Stimulated activated naive CD8-positive, alpha-beta T cell treated with anti-CD3 and anti-CD28 coated beads, Interleukin-15, Interleukin-2, amounts not matched to agents 100 ng/mL and 50 ng/mL, for 24 hours (primary cell): Measurements from ENCODE around the gene TBC1D7.
"Not testable (repeated sequence)": the region's sequence is repeated elsewhere in the genome, so short reads cannot be mapped to it uniquely, and the experiment has no call there.

ENCODE experiments used
- H3K27ac Mint-ChIP-seq: one replicate; pipeline ENCODE4 v1.8.0; 2021; ENCODE audit warnings: mild to moderate bottlenecking, mixed read lengths
- H3K27me3 Mint-ChIP-seq: one replicate; pipeline ENCODE4 v1.8.0; 2021; ENCODE audit warnings: mixed read lengths
- H3K36me3 Mint-ChIP-seq: one replicate; pipeline ENCODE4 v1.8.0; 2021; ENCODE audit warnings: low read depth, mixed read lengths
- H3K4me1 Mint-ChIP-seq: one replicate; pipeline ENCODE4 v1.8.0; 2021; ENCODE audit warnings: low read depth, mixed read lengths
- H3K4me3 Mint-ChIP-seq: one replicate; pipeline ENCODE4 v1.8.0; 2021; ENCODE audit warnings: mild to moderate bottlenecking, mixed read lengths
- H3K9me3 Mint-ChIP-seq: one replicate; pipeline ENCODE4 v1.8.0; 2021; ENCODE audit warnings: mixed read lengths

TBC1D7 gene

DNA sequence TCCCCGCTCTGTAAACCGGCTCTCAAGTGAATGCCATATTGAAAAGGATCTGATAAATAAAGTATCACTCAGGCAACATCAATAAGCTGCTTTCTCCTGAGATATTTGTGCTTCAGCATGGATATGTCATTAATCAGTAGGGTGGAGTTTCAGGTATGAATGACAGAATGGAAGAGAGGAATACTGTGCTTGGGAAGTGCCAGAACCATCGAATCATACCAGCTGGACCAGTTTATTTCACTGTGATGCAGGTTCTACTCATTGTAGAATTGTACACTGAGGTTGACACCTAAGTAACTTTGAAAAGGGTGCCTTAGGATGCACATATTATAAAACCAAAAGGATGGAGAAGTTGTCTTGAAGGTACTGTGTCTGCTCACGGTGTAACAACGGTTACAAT is 17.9 kb upstream of the TBC1D7 start:
- Mint-ChIP-seq H3K36me3 (peaks cover 6% of the 10 kb centered on the region), H3K27ac (no peak overlapping the region), H3K27me3 (no peaks in the 10 kb centered on the region), H3K9me3 (peaks cover 12% of the 10 kb centered on the region), H3K4me1 (no peaks in the 10 kb centered on the region), H3K4me3 (no peak overlapping the region)

DNA sequence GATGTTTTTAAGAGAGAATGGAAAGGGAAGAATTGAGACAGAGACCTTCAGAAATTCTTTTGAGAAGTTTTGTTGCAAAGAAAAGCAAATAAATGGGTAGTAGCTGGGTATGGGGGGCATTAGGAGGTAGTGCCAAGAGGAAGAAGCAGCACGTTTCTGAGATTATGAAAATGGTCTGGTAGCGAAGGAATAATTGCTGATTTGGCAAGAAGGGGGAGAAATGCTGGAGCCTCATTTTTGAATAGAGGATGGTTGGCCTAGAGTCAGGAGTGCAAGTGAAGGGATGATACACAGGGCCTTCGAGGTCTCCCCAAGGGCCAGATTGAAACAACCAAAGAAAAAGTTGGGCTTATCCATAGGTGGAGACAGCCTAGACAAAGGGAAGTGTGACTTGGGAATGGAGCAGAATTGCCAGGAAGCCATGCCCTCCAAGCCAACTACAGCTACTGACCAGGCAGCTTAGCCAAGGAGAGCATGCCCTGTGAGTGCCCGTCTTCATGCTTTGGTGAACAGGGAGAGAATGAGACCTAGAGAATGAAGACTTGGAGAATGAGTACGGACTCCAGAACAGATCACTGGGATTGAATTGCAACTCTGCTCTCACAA is 14.2 kb upstream of the TBC1D7 start:
- Mint-ChIP-seq H3K4me3 (no peak overlapping the region), H3K36me3 (peaks cover 6% of the 10 kb centered on the region), H3K9me3 (peaks cover 12% of the 10 kb centered on the region), H3K4me1 (peaks cover 19% of the 10 kb centered on the region), H3K27ac (no peak overlapping the region), H3K27me3 (no peaks in the 10 kb centered on the region)

DNA sequence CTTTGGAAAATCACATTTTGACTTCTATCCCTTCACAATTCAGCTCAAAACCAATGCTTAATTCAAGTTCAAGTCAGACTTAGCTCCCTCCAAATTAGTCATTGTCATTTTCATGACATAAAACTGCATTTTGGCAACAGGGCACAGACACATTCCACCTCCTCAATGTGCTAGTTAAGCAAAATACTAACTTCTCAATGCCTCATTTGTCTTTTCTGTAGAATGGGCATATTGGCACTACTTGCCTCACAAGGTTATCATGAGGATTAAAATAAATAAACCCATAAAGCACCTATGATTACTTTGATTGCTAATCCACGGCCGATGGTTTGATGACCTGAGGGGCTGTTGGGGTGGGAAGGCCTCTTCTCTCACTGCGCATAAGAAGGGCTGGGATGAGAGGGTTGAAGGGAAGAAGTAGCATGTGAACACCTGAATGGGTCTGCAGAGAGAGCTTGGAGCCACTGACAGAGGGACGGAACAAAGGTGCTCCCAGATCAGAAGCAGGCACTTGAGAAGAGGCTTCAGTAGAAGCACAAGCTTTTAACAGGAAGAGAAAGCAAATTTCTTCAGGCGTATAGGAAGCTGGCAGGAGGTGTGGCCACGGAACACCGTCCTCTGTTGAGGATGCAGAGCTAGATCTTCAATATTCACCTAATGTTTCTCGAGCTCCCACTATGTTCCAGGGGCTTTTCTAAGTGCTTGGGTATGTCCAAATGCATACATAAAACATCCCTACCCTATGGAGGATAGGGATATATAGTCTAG is 11.7 kb upstream of the TBC1D7 start:
- Mint-ChIP-seq H3K27me3 (no peaks in the 10 kb centered on the region), H3K4me3 (no peak overlapping the region), H3K36me3 (peaks cover 6% of the 10 kb centered on the region), H3K9me3 (peaks cover 12% of the 10 kb centered on the region), H3K4me1 (peaks cover 28% of the 10 kb centered on the region), H3K27ac (no peak overlapping the region)

DNA sequence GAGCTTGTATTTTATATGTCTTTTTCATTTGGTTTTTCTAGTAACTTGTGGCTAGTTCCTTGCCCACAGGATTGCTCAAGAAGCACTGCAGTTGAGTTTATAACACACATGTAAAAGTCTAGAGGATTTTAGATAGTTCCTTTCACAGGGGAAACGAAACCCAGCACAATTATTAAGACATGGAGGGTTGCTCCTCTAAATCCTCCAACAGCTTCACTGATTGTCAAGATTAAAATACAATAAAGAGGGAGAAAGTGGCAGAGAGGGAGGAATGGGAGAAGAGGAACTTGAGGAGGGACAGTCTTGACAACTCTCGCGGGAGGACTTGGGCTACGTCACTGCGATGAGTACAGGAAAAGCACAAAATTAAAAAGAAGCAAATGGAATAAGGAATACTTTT is 9.7 kb upstream of the TBC1D7 start:
- Mint-ChIP-seq H3K27ac (no peak overlapping the region), H3K4me3 (no peak overlapping the region), H3K9me3 (peaks cover 12% of the 10 kb centered on the region), H3K4me1 (peaks cover 31% of the 10 kb centered on the region), H3K36me3 (peaks cover 6% of the 10 kb centered on the region), H3K27me3 (no peaks in the 10 kb centered on the region)

DNA sequence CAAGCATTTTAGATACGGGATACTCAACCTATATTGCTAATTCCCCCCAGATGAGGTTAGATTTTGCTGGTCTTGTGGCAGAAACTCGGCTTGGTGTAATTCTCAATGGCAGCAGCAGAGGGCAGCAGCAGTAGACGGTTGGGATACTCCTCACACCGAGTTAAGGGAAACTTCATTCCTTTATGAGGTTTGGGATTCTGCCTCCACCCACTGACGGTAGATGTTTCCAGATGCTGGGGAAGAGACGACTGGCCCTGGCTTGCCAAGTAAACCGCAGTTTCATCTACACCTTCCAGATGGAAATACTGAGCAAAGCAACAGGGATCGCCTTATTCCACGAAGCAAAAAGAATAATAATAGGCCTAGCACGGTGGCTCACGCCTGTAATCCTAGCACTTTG is 8.2 kb upstream of the TBC1D7 start:
- no peak overlapping the region for H3K4me3 Mint-ChIP-seq
- H3K27me3 Mint-ChIP-seq = no peaks in the 10 kb centered on the region
- H3K4me1 Mint-ChIP-seq = peaks cover 31% of the 10 kb centered on the region
- H3K27ac Mint-ChIP-seq = peak overlapping the region; percentile 28
- H3K36me3 Mint-ChIP-seq = no peaks in the 10 kb centered on the region
- peaks cover under 1% of the 10 kb centered on the region for H3K9me3 Mint-ChIP-seq

DNA sequence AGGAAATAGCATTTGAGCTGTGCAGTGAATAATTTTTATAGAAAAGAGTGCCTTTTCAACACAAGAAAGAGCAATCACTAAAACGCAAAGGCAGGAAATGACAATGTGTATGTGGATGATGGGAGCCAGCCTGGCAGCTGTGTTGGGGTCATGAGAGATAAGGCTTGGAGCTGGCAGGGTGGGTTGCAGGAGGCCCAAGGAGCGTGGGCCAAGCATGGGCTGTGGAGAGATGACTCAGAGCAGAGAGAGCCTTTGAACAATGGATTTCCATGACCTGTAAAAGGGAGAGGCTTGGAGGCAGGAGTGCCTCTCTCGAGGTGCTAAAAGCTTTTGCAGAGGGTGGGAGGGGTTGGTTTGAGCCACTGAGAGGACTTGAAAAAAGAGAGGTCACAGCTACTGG is 6.6 kb upstream of the TBC1D7 start:
- Mint-ChIP-seq H3K27me3 (no peaks in the 10 kb centered on the region), H3K27ac (no peak overlapping the region)

DNA sequence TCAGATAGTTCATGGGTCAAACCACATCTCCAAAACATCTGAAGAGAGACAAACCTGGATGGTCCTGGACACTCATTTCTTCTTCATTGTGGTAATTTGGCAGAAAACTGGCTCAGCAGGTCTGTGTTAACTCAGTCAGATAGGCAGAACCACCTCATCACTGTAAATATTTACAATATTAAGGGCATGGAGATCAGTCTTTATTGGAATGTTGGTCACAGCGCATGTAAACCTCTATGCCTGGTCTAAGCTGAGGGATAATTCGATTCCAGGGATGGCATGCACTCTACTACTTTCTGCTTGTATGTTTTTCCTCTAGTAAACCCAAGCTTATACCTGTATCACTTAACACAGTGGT is 4.0 kb upstream of the TBC1D7 start:
- Mint-ChIP-seq H3K4me3 (no peak overlapping the region), H3K27me3 (no peaks in the 10 kb centered on the region), H3K36me3 (no peaks in the 10 kb centered on the region), H3K27ac (no peak overlapping the region), H3K4me1 (peaks cover 30% of the 10 kb centered on the region), H3K9me3 (no peaks in the 10 kb centered on the region)

More for the DNA sequence above, 6.6 kb upstream of the TBC1D7 start:
- Mint-ChIP-seq H3K9me3 (no peaks in the 10 kb centered on the region), H3K36me3 (no peaks in the 10 kb centered on the region), H3K4me1 (peaks cover 21% of the 10 kb centered on the region), H3K4me3 (no peak overlapping the region)

DNA sequence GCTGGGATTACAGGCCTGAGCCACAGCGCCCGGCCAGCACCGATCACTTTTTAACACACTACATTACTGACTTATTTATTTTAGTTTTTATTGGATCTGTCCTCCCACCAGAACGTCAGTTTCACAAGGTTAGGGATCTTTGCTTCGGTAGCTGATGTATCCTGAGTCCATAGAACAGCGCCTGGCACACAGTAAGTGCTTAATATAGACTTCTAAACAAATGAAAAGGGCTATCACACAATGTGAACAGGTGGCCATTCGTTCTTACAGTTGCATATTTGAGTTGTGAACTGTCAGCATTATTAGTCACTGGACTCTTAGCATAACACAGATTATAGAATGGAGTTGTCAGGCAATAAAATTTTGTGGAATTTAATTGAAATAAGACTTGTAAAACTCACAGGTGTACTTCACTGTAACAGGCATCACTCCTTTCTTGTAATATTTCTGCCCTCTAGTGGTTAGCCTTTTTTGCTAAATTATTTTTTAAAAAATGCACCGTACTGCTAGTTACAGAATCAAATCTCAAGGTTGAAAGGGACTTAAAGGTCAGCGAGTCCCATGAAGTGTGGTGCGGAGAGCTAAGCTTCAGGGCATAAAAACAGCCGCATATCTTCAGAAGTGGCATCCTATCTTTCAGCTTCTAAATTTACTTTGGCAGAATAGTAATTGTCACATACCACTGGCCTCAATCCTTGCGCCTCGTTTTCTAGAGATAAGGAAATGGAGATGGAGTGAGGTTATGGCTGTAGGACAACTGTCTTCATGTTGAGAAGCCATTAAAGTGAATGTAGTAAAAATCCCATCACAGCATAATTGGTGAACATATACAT is 3.4 kb upstream of the TBC1D7 start:
- Mint-ChIP-seq H3K27ac (no peak overlapping the region), H3K4me3 (no peak overlapping the region)

DNA sequence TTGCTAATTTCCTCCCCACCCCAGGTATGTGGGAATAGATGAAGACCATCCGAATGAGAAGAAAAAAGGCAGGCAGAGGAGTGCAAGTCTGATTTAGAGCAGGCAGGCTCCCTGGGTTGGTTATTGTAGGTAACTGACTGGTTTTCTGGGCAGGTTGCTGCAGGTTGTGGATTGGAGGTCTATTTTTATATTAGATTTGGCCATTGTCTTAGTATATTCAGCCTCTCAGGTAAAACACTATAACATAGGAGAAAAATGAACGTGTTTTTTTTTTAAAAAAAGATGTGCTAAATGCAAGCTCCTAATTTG is 492 bp upstream of the TBC1D7 start:
- peak overlapping the region; percentile 95 for H3K27ac Mint-ChIP-seq
- no peaks in the 10 kb centered on the region for H3K9me3 Mint-ChIP-seq
- no peaks in the 10 kb centered on the region for H3K27me3 Mint-ChIP-seq
- H3K4me3 Mint-ChIP-seq = peak overlapping the region; percentile 94
- H3K4me1 Mint-ChIP-seq = peaks cover 32% of the 10 kb centered on the region
- peaks cover 13% of the 10 kb centered on the region for H3K36me3 Mint-ChIP-seq

More for the DNA sequence above, 3.4 kb upstream of the TBC1D7 start:
- no peaks in the 10 kb centered on the region for H3K9me3 Mint-ChIP-seq
- no peaks in the 10 kb centered on the region for H3K27me3 Mint-ChIP-seq
- peaks cover 33% of the 10 kb centered on the region for H3K4me1 Mint-ChIP-seq
- no peaks in the 10 kb centered on the region for H3K36me3 Mint-ChIP-seq

DNA sequence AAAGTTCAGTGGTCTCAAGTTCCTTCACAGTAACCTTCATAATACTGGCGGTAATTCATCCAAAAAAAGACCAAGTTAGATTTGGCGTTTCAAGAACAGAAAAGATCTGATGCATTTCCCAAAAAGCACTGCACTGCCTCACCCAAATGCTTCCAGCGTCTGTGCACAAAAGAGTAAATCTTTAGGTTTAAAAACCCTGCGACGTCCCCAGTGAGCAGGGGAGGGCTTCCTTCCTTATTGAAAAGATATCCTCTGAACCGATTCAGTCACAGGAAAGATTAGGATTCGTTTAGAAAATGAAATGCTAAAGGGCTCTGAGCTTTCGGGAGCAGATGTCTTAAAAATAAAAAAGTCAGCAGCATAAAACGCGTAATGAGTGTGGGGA is 654 bp downstream of the TBC1D7 start:
- H3K36me3 Mint-ChIP-seq = peaks cover 22% of the 10 kb centered on the region
- H3K4me3 Mint-ChIP-seq = peak overlapping the region; percentile 94
- H3K4me1 Mint-ChIP-seq = peaks cover 32% of the 10 kb centered on the region
- peak overlapping the region; percentile 86 for H3K27ac Mint-ChIP-seq
- H3K9me3 Mint-ChIP-seq = no peaks in the 10 kb centered on the region
- no peaks in the 10 kb centered on the region for H3K27me3 Mint-ChIP-seq

DNA sequence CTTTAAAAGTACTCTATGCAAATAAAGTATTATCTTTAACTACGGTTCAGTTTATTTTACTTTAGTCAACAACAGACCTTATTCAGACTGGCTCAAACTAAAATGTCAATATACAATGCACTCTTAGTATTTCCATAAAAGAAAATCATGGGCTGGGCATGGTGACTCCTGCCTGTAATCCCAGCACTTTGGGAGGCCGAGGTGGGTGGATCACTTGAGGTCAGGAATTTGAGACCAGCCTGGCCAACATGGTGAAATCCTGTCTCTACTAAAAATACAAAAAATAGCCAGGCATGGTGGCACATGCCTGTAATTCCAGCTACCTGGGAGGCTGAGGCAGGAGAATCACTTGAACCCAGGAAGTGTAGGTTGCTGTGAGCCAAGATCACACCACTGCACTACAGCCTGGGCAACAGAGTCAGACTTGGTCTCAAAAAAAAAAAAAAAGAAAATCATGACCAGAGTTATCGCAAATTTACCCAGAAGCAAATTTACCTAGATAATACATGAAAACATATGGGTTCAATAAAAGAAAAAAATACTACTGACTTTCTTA is 2.2 kb downstream of the TBC1D7 start:
- H3K27me3 Mint-ChIP-seq, H3K9me3 Mint-ChIP-seq: not testable (repeated sequence)
- Mint-ChIP-seq H3K4me3 (peak overlapping the region; percentile 94), H3K4me1 (peaks cover 32% of the 10 kb centered on the region), H3K36me3 (peaks cover 34% of the 10 kb centered on the region), H3K27ac (peak overlapping the region; percentile 37)

DNA sequence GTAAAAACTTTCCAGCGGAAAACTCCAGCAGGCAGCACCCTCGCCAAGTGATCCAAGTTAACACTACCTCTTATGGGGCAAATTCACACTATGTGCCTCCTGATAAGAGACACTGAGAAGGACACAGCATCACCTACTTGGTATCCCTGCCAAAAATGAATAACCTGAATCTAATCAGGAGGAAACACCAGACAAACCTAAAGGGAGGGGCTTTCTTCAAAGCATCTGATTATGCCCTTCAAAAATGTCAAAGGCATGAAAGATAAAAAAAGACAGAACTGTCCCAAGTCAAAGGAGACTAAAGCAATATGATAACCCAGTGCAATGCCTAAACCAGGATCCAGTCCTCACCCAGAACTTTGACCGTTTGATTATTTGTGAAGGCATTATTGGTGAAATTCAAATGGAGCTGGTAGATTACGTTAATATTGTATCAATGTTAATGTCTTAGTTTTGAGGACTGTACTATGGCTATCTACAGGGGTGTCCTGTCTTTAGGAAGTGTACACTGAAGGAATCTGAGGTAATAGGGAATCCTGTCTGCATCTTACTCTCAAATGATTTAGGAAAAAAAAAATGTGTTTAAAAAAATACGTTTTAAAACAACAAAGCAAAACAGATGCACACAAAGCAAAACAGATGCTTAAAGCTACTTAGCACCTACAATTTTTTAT is 8.3 kb downstream of the TBC1D7 start:
- Mint-ChIP-seq H3K4me3 (no peak overlapping the region), H3K9me3 (no peaks in the 10 kb centered on the region), H3K36me3 (peaks cover 80% of the 10 kb centered on the region), H3K27ac (no peak overlapping the region), H3K4me1 (no peaks in the 10 kb centered on the region), H3K27me3 (no peaks in the 10 kb centered on the region)

DNA sequence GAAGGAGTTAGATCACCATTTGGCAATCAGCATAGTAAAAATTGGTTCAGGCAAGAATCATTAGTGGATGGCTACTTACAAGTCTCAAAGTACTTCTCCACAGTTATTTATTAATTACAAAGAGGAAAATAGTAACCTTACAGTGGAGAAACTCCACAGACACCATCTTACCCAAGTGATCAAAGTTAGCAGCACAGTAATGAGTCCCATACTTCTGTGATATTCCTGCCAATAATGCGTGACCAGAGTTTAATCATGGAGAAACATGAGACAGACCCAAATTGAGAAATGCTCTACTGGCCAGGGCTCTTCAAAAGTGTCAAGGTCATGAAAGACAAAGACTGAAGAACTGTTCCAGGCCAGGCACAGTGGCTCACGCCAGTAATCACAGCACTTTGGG is 9.5 kb downstream of the TBC1D7 start:
- H3K27ac Mint-ChIP-seq = no peak overlapping the region
- no peaks in the 10 kb centered on the region for H3K9me3 Mint-ChIP-seq
- no peaks in the 10 kb centered on the region for H3K27me3 Mint-ChIP-seq
- H3K36me3 Mint-ChIP-seq = peaks cover 78% of the 10 kb centered on the region
- H3K4me1 Mint-ChIP-seq = no peaks in the 10 kb centered on the region
- H3K4me3 Mint-ChIP-seq = no peak overlapping the region

DNA sequence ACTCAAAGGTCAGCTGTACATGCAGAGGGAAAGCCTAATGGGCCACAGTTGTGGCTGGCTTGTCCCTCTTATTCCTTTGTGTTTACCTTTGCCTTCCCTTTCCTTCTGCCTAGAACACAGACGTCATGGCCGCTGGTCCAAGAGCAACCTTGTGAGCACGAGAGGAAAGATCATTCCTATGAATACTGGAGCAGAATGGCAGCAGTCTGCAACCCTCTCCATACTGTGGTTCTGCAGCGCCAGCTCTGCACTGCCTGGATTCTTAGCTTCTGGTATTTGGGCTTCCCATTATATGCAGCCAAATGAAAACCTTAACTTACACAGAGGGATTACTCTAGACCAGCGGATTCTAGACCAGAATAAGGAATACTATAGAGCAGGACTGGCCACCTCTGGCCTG is 12.4 kb downstream of the TBC1D7 start:
- no peaks in the 10 kb centered on the region for H3K27me3 Mint-ChIP-seq
- H3K9me3 Mint-ChIP-seq = no peaks in the 10 kb centered on the region
- H3K4me3 Mint-ChIP-seq = no peak overlapping the region
- H3K4me1 Mint-ChIP-seq = no peaks in the 10 kb centered on the region
- H3K27ac Mint-ChIP-seq = no peak overlapping the region
- H3K36me3 Mint-ChIP-seq = peaks cover 81% of the 10 kb centered on the region

DNA sequence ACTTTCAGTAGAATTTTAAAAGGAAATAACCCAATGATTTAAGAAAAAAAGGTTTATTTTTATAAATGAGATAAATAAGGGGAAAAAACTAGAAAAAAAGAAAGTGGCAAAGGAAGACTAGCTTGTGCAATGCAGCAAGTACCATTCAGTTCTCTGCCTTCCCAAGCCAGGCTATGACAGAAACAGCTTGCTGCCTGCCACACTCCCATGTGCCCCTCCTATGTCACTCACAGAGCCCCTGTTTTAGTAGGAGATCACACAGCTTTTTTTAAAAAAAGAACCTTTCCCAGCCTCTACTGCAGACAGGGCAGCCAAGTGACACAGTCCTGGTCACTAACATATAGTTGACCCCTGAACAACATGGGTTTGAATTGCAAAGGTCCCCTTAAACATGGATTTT is 13.5 kb downstream of the TBC1D7 start:
- Mint-ChIP-seq H3K4me3 (no peak overlapping the region), H3K27ac (no peak overlapping the region), H3K27me3 (no peaks in the 10 kb centered on the region)

More for the DNA sequence above, 13.5 kb downstream of the TBC1D7 start:
- peaks cover 75% of the 10 kb centered on the region for H3K36me3 Mint-ChIP-seq
- no peaks in the 10 kb centered on the region for H3K4me1 Mint-ChIP-seq
- no peaks in the 10 kb centered on the region for H3K9me3 Mint-ChIP-seq
